ENCODE measurements around the gene DDX60.
"Not testable (repeated sequence)": the region's sequence is repeated elsewhere in the genome, so short reads cannot be mapped to it uniquely, and the experiment has no call there.

DDX60 gene

GRCh38 chr4:168291242-168291641 is 27.3 kb downstream of the DDX60 start:
- no peak for DNase-seq (ENCODE audit: low read depth in 2 of 2)

GRCh38 chr4:168285850-168286249 is 32.7 kb downstream of the DDX60 start:
- not testable (repeated sequence) for DNase-seq (ENCODE audit: low read depth in 2 of 2)

GRCh38 chr4:168279556-168279955 is 39.0 kb downstream of the DDX60 start:
- DNase-seq (ENCODE audit: low read depth in 2 of 2): no peak

- no peak for DNase-seq (ENCODE audit: low read depth in 2 of 2)
These were observed 42.7 kb downstream of the DDX60 start for GRCh38 chr4:168275836-168276235.

- DNase-seq (ENCODE audit: low read depth in 2 of 2): no peak
These were observed 43.7 kb downstream of the DDX60 start for GRCh38 chr4:168274871-168275270.

GRCh38 chr4:168273838-168274237 is 44.7 kb downstream of the DDX60 start:
- no peak for DNase-seq (ENCODE audit: low read depth in 2 of 2)

- DNase-seq (ENCODE audit: low read depth in 2 of 2): no peak
These were observed 46.1 kb downstream of the DDX60 start for GRCh38 chr4:168272488-168272887.

- DNase-seq (ENCODE audit: low read depth in 2 of 2): no peak
These were observed 48.7 kb downstream of the DDX60 start for GRCh38 chr4:168269896-168270295.

GRCh38 chr4:168265327-168265726 is 53.2 kb downstream of the DDX60 start:
- DNase-seq (ENCODE audit: low read depth in 2 of 2): no peak

GRCh38 chr4:168264903-168265302 is 53.6 kb downstream of the DDX60 start:
- no peak for DNase-seq (ENCODE audit: low read depth in 2 of 2)

GRCh38 chr4:168263039-168263438 is 55.5 kb downstream of the DDX60 start:
- no peak for DNase-seq (ENCODE audit: low read depth in 2 of 2)

GRCh38 chr4:168259096-168259495 is 59.5 kb downstream of the DDX60 start:
- DNase-seq (ENCODE audit: low read depth in 2 of 2): no peak

GRCh38 chr4:168257768-168258167 is 60.8 kb downstream of the DDX60 start:
- DNase-seq (ENCODE audit: low read depth in 2 of 2): no peak

- no peak for DNase-seq (ENCODE audit: low read depth in 2 of 2)
These were observed 70.3 kb downstream of the DDX60 start for GRCh38 chr4:168248176-168248710.

GRCh38 chr4:168247603-168248002 is 70.9 kb downstream of the DDX60 start:
- DNase-seq (ENCODE audit: low read depth in 2 of 2): no peak

- DNase-seq (ENCODE audit: low read depth in 2 of 2): no peak
These were observed 76.6 kb downstream of the DDX60 start for GRCh38 chr4:168241953-168242352.

GRCh38 chr4:168240821-168241220 is 77.7 kb downstream of the DDX60 start:
- no peak for DNase-seq (ENCODE audit: low read depth in 2 of 2)

- DNase-seq (ENCODE audit: low read depth in 2 of 2): no peak
These were observed 97.3 kb downstream of the DDX60 start for GRCh38 chr4:168221301-168221700.

- DNase-seq (ENCODE audit: low read depth in 2 of 2): no peak
These were observed 97.7 kb downstream of the DDX60 start for GRCh38 chr4:168220893-168221292.

- no peak for DNase-seq (ENCODE audit: low read depth in 2 of 2)
These were observed 99.9 kb downstream of the DDX60 start for GRCh38 chr4:168218645-168219044.

- not testable (repeated sequence) for DNase-seq (ENCODE audit: low read depth in 2 of 2)
These were observed 105.0 kb downstream of the DDX60 start for GRCh38 chr4:168213511-168213910.

GRCh38 chr4:168212656-168213055 is 105.9 kb downstream of the DDX60 start:
- no peak for DNase-seq (ENCODE audit: low read depth in 2 of 2)

- no peak for DNase-seq (ENCODE audit: low read depth in 2 of 2)
These were observed 109.5 kb downstream of the DDX60 start for GRCh38 chr4:168208957-168209614.
